AG04449 (cell line): ENCODE measurements around the gene GNG3.
A peak's percentile ranks its signal among the peaks of the same experiment; 100 is the strongest.
"Not testable (repeated sequence)": the region's sequence is repeated elsewhere in the genome, so short reads cannot be mapped to it uniquely, and the experiment has no call there.

Experiments
- CTCF ChIA-PET: fragments of 350-600 bp; formaldehyde crosslinking; extraction: SDS; loops from one replicate; lab custom pipeline; 2021; ENCODE audit warnings: antibody characterized with exemption; lab: Yijun Ruan, JAX
- POLR2A ChIA-PET: fragments of 400-600, 350-600 bp; formaldehyde crosslinking; extraction: SDS; loops from one replicate; lab custom pipeline; 2020; ENCODE audit warnings: antibody characterized with exemption, inconsistent platforms; lab: Yijun Ruan, JAX
- DNase-seq: peaks from one replicate; pipeline ENCODE4 v3.0.0-alpha.2; 2010; ENCODE audit warnings: low read depth, low spot score
- H3K4me3 ChIP-seq: 2 replicates; pipeline ENCODE4 v1.5.1; 2011; ENCODE audit warnings: low read depth, mild to moderate bottlenecking, control low read depth, low read length
- CTCF ChIP-seq: IDR thresholded peaks from one replicate; pipeline ENCODE4 v1.5.1; 2011; ENCODE audit warnings: mild to moderate bottlenecking, moderate library complexity, low read length, control low read depth, inconsistent platforms; ENCODE audit not compliant: insufficient read depth; ENCODE audit errors: missing control alignments

The GNG3 gene

DNA sequence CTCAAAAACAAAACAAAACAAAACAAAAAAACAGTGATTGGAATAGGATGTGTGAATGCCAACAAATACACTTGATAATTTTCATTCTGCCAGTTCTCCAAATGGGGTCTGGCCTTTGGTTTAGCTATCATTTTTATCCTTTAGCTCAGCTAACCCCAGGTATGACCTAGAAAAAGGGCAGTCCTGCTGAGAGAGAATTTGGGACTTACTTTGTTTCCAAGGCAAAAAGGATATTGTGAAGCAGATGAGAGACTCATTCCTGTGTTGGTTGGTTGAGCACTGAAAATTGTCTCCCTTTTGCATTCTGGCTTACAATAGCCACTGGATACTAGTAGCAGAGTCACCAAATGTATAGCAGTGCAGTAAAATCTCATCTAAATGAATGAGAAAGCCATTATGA, 29.7 kb downstream of the GNG3 start:
- DNase-seq, result no peak
- POLR2A ChIA-PET, result interaction anchor here (1.9 kb wide), 1 partner anchor 16 kb away, joined by 4 read pairs; the partner anchor contains the start of gene ZBTB3
- CTCF ChIA-PET, result interaction anchor here (1.0 to 2.8 kb wide), 2 partner anchors 10 to 49 kb away, joined by 3 to 12 read pairs; partner anchors contain the start of gene HNRNPUL2
- no peak for TF ChIP-seq CTCF
- H3K4me3 ChIP-seq, result no peak overlapping the region

- ChIA-PET CTCF (no interaction called here), POLR2A (no interaction called here)
- H3K4me3 ChIP-seq, result no peak overlapping the region
- DNase-seq, result no peak
- TF ChIP-seq CTCF, result no peak
These were observed 40.1 kb downstream of the GNG3 start for GRCh38 chr11:62747475-62748160.

DNA sequence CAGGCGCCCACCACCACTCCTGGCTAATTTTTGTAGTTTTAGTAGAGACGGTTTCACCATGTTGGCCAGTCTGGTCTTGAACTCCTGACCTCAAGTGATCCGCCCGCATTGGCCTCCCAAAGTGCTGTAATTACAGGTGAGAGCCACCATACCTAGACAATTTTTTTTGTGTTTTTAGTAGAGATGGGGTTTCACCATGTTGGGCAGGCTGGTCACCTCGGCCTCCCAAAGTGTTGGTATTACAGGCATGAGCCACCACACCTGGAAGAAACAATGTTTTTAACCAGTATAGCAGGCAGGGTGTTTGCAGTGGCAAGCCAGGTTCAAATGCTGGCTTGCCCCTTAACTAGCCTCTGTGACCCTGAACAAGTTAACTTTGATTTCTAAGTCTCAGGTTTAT, 42.5 kb downstream of the GNG3 start:
- CTCF ChIA-PET, result interaction anchor here (1.0 to 1.2 kb wide), 2 partner anchors 36 to 38 kb away, joined by 3 to 4 read pairs; partner anchors contain the start of gene TMEM179B
- H3K4me3 ChIP-seq, POLR2A ChIA-PET, DNase-seq: not testable (repeated sequence)

DNA sequence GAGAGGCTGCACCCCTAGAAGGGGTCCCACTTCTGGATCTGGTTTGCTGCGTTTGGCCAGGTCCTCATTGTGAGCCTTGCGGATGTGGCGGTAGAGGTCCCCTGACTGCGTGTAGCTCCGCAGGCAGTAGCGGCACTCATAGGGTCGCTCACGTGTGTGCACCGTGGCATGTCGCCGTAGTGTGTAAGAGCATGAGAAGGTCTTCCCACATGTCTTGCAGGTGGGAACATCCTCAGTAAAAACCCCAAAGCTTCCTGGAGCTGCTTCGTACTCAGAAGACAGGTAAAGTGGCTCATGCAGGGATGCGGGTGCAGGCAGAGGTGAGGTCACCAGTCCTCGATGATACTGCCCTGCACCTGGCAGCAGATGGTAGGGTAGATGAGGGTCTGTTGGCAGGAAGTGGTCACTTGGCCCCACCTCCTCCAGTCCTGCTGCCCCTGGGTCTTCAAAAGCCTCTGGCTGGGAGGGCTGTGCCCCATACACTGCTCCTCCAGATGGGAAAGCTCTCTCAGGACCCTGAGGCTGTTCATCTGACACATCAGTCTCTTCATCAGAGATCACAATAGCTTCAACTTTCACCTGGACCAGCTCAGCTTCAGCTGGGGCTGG, 44.8 kb downstream of the GNG3 start:
- no peak for TF ChIP-seq CTCF
- CTCF ChIA-PET, result no interaction called here

DNA sequence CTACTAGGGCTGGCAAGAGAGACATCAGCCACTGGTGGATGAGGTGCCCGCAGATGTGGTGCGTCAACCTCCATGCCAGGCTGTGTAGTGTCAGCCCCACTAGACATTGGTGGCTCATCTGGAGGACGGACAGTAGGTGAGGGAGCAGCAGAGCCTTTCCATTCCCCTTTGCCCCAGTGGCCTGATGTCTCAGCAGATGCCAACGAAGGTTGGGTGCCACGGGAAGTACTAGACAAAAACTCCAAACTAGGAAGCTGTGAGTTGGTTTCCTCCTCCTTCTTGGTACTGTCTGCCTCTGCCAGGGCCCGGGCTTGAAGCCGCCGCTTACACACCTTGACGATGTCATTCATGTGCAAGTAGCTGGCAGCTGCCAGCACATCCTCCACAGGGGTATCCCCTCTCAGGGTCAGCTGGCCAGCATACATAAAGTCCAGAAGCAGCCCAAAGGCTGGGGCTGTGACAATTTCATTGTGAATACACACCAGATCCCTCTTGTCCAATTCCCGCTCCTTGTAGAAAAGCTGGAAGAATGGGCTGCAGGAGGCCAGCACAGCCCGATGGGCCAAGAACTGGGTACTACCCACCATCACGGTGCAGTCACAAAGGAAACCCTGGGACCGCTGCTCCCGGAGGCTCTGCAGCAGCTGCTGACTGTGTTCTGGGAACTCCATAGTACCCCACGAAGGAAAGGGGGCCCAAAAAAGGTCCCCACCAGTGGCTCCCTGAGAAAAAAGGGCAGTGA, 45.7 kb downstream of the GNG3 start:
- peak overlapping the region; percentile 73 for H3K4me3 ChIP-seq
- ChIA-PET CTCF (interaction anchor here (0.8 to 2.4 kb wide), 11 partner anchors 8 to 210 kb away, joined by 3 to 17 read pairs (median 3); partner anchors contain the start of genes POLR2G, TAF6L and TMEM179B), POLR2A (interaction anchor here (0.9 to 2.5 kb wide), 15 partner anchors 9 to 180 kb away, joined by 3 to 18 read pairs (median 5); partner anchors contain the start of genes BSCL2, EEF1G, GNG3 and HNRNPUL2)
- DNase-seq, result no peak
- no peak for TF ChIP-seq CTCF

More for the DNA sequence above, 44.8 kb downstream of the GNG3 start:
- POLR2A ChIA-PET, result interaction anchor here (1.0 to 2.5 kb wide), 3 partner anchors 25 to 87 kb away, joined by 3 to 18 read pairs (median 14); partner anchors contain the start of genes HNRNPUL2 and TMEM179B
- no peak for DNase-seq
- no peak overlapping the region for H3K4me3 ChIP-seq
